ENCODE data around the gene ITIH2.
"Not testable (repeated sequence)": the region's sequence is repeated elsewhere in the genome, so short reads cannot be mapped to it uniquely, and the experiment has no call there.

DNA sequence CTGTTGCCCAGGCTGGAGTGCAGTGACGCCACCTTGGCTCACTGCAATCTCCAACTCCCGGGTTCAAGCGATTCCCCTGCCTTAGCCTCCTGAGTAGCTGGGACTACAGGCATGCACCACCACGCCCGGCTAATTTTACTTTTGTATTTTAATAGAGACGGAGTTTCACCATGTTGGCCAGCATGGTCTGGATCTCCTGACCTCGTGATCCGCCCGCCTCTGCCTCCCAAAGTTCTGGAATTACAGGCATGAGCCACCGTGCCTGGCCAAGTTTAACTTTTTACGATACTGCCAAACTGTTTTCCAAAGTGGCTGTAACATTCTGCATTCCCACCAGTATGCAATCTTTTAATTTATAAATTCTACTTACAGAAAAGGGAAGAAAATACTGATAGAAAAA lies 46.0 kb upstream of the ITIH2 start:
- TF ChIP-seq, protein P1, sequence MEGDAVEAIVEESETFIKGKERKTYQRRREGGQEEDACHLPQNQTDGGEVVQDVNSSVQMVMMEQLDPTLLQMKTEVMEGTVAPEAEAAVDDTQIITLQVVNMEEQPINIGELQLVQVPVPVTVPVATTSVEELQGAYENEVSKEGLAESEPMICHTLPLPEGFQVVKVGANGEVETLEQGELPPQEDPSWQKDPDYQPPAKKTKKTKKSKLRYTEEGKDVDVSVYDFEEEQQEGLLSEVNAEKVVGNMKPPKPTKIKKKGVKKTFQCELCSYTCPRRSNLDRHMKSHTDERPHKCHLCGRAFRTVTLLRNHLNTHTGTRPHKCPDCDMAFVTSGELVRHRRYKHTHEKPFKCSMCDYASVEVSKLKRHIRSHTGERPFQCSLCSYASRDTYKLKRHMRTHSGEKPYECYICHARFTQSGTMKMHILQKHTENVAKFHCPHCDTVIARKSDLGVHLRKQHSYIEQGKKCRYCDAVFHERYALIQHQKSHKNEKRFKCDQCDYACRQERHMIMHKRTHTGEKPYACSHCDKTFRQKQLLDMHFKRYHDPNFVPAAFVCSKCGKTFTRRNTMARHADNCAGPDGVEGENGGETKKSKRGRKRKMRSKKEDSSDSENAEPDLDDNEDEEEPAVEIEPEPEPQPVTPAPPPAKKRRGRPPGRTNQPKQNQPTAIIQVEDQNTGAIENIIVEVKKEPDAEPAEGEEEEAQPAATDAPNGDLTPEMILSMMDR (IDR thresholded peaks at IDR 0.05) = not testable (repeated sequence)
- not testable (repeated sequence) for TF ChIP-seq POLR2A, EP300 (IDR thresholded peaks at IDR 0.05)
- peak in 1 of 4 donors; percentile 19 for TF ChIP-seq POLR2AphosphoS5 (IDR thresholded peaks at IDR 0.05)

All from sigmoid colon (tissue), 4 donors.